Mammary epithelial cell (primary cell): ENCODE results near the gene AATF.

Experiments used
- CTCF ChIP-seq, 2 donors: IDR thresholded peaks in 1 of 2; conservative IDR thresholded peaks in 1 of 2; 2 replicates each; pipeline ENCODE4 v1.5.1; 2011 to 2012; ENCODE audit warnings: inconsistent platforms in 2 of 2, low read length in 2 of 2, mild to moderate bottlenecking in 2 of 2, control low read depth in 1 of 2, low read depth in 1 of 2; ENCODE audit not compliant: insufficient read depth in 1 of 2; ENCODE audit errors: extremely low read depth in 1 of 2
- EZH2 ChIP-seq: IDR thresholded peaks from 2 replicates; pipeline ENCODE4 v1.6.1; 2012; ENCODE audit warnings: low read length, inconsistent platforms, borderline replicate concordance

DNA sequence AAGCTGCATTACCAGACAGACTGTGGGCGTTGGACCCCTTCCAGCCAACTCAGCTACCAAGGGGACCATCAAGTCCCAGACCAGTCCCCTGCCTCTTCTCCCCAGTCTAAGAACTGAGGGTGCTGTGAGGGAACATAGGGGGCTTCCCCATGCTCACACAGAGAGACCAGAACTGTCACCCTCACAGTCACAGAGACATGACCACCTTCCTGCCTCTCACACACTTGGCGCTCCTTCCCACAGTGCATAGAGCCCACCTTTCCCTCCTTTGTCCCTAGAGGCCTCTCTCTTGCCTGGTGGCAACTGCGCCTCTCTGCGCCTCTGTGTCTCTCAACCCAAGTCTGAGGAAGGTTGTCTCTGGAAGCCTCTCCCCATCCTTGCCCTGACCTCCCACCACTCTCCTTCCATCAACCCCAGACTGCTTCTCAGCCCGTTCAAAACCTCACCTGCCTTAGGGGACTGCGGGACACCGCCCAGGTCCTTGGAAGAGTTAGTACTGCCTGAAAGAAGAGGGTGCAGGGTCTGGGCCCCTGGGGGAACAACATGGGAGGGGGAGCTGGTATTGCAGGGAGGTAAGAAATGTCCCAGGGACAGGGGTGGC, 17.6 kb upstream of the AATF start:
- no peak for TF ChIP-seq CTCF (conservative IDR thresholded peaks at IDR 0.05 in 1 of 2, IDR thresholded peaks at IDR 0.05 in 1 of 2; ENCODE audit: extremely low read depth in 1 of 2, insufficient read depth in 1 of 2, low read depth in 1 of 2, low read length in 2 of 2)
- TF ChIP-seq EZH2 = no peak
